ENCODE measurements around the gene ZNF808.
"Not testable (repeated sequence)": the region's sequence is repeated elsewhere in the genome, so short reads cannot be mapped to it uniquely, and the experiment has no call there.

- TF ChIP-seq CTCF, POLR2A, EP300 (IDR thresholded peaks at IDR 0.05): not testable (repeated sequence)
Observed at GRCh38 chr19:52569638-52569999, 42.2 kb downstream of the ZNF808 start.
